PC-3 (cell line): ENCODE measurements around the gene LMLN. TPM values are rescaled to one million over a fixed set of nuclear protein-coding genes. Genes with fewer than 3 reads are reported as not detected.
"Not testable (repeated sequence)": the region's sequence is repeated elsewhere in the genome, so short reads cannot be mapped to it uniquely, and the experiment has no call there.

ENCODE experiments used
- ATAC-seq: fragments of 200-7000 bp; cut with Tn5 transposase; 2 replicates; pipeline ENCODE4 v1.9.1; 2020; ENCODE audit warnings: mild to moderate bottlenecking, moderate library complexity
- BruUV-seq: library from RNA; stranded (reverse); fragments of 400-500 nt; replicated peaks from 2 replicates; lab custom pipeline; 2021; lab: Mats Ljungman, UMichigan
- CTCF ChIA-PET: fragments of 300-600 bp; sonication (Branson Sonifier 250); formaldehyde crosslinking; loops from one replicate; lab custom pipeline; 2022; ENCODE audit warnings: antibody characterized with exemption; lab: Charles Lee
- POLR2A ChIA-PET: fragments of 300-600 bp; sonication (Branson Sonifier 250); formaldehyde crosslinking; loops from one replicate; lab custom pipeline; 2022; ENCODE audit warnings: antibody characterized with exemption; ENCODE audit not compliant: unreplicated experiment; lab: Charles Lee
- DNase-seq: peaks from one replicate; pipeline ENCODE4 v3.0.0-alpha.2; 2015
- H2AFZ ChIP-seq: fragments of 300-600 bp; sonication (generic); 2 replicates; pipeline ENCODE4 v1.6.0; 2016; ENCODE audit warnings: antibody characterized with exemption, low read length
- H3F3A ChIP-seq: fragments of 300-600 bp; sonication (generic); one replicate; pipeline ENCODE4 v1.6.0; 2017; ENCODE audit warnings: antibody characterized with exemption, low read length, control low read depth, mild to moderate bottlenecking; ENCODE audit not compliant: unreplicated experiment
- H3K27ac ChIP-seq: fragments of 300-600 bp; sonication (generic); 2 replicates; pipeline ENCODE4 v1.5.1; 2016; ENCODE audit warnings: mild to moderate bottlenecking, low read length
- H3K27me3 ChIP-seq: fragments of 300-600 bp; sonication (generic); 2 replicates; pipeline ENCODE4 v1.6.1; 2016; ENCODE audit warnings: low read length, mixed read lengths
- H3K36me3 ChIP-seq: fragments of 300-600 bp; sonication (generic); 2 replicates; pipeline ENCODE4 v1.6.1; 2016; ENCODE audit warnings: low read depth, mixed run types, low read length, mixed read lengths
- H3K4me1 ChIP-seq: fragments of 300-600 bp; sonication (generic); 2 replicates; pipeline ENCODE4 v1.5.1; 2016; ENCODE audit warnings: low read length; ENCODE audit not compliant: insufficient read depth
- H3K4me2 ChIP-seq: fragments of 300-600 bp; sonication (generic); 2 replicates; pipeline ENCODE4 v1.6.0; 2016; ENCODE audit warnings: low read length
- H3K4me3 ChIP-seq: fragments of 300-600 bp; sonication (generic); 2 replicates; pipeline ENCODE4 v1.5.1; 2016; ENCODE audit warnings: mild to moderate bottlenecking, low read length, mixed read lengths
- H3K79me2 ChIP-seq: fragments of 300-600 bp; sonication (generic); 2 replicates; pipeline ENCODE4 v1.6.1; 2017; ENCODE audit warnings: low read length, mixed read lengths
- H3K9ac ChIP-seq: fragments of 300-600 bp; sonication (generic); 2 replicates; pipeline ENCODE4 v1.6.0; 2016; ENCODE audit warnings: mild to moderate bottlenecking, low read length
- H3K9me2 ChIP-seq: fragments of 300-600 bp; sonication (generic); replicated peaks from 2 replicates; pipeline ENCODE4 v1.6.1; 2016; ENCODE audit warnings: mixed run types, low read length, mixed read lengths
- H3K9me3 ChIP-seq: fragments of 300-600 bp; sonication (generic); 2 replicates; pipeline ENCODE4 v1.6.1; 2016; ENCODE audit warnings: low read length, mixed read lengths
- H4K20me1 ChIP-seq: fragments of 300-600 bp; sonication (generic); 2 replicates; pipeline ENCODE4 v1.6.1; 2016; ENCODE audit warnings: low read length, mixed read lengths
- CTCF ChIP-seq: fragments of 300-600 bp; sonication (generic); conservative IDR thresholded peaks from 2 replicates; pipeline ENCODE4 v1.5.1; 2017; ENCODE audit warnings: antibody characterized with exemption, low read depth, mild to moderate bottlenecking, low read length
- EZH2 ChIP-seq: fragments of 300-600 bp; sonication (generic); IDR thresholded peaks from one replicate; pipeline ENCODE4 v1.6.1; 2017; ENCODE audit warnings: antibody characterized with exemption, mild to moderate bottlenecking, low read length; ENCODE audit not compliant: unreplicated experiment
- EZH2phosphoT487 ChIP-seq: fragments of 300-600 bp; sonication (generic); IDR thresholded peaks from 2 replicates; pipeline ENCODE4 v1.6.1; 2018; ENCODE audit warnings: mild to moderate bottlenecking, antibody characterized with exemption, low read length, borderline replicate concordance
- intact Hi-C: fragments of 100-400 bp; cut with micrococcal nuclease; formaldehyde crosslinking; loops from 2 replicates; pipeline ENCODE4 v1.9.0; 2023
- total RNA-seq: library from RNA; depleted of rRNA; stranded (reverse); fragments of >200 nt; gene quantifications from 2 replicates; pipeline ENCODE4 v1.2.3, GENCODE V29; 2014

Gene LMLN
- total RNA-seq, 1 experiment from 2014 or later, result 3.7 TPM

DNA sequence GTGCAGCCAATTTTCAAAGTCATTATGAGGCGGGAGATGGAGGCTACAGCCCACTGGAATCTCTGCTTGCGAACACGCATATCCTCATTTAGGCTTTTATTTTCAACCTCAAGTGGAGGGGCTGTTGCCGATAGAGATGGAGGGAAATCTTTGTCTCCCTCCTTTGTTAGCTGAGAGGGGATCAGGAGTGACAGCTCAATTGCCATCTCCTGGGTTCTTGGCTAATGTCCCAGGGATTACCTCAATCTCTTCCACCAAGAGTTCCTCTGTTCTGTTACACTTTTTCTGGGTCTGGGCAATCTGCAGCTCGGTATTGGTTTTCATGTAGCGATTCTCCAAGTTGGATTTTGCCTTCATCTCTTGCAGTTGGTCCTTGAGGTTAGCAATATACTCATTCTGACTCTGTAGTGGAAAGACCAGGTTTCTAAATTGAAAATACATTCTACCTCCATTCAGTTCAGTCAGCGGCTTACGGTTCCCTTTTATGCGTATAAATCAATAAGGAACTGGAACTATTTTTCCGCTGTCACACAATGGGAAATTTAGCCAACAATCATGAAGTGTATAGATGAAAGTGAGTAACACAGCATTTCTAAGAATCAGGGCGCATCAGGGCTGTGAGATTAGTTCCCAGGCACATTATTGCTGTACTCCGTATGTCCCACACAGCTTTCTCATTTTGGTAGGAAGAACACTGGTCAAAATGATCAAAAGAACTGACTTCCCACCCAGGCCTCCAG is 46.2 kb upstream of the LMLN start:
- H3K4me1 ChIP-seq, result no peaks in the 10 kb centered on the region
- no peaks in the 10 kb centered on the region for H3K9me3 ChIP-seq
- DNase-seq (no peak), ATAC-seq (no peak)
- no peaks in the 10 kb centered on the region for H3K36me3 ChIP-seq
- no TSS peak for BruUV-seq
- H3K4me2 ChIP-seq, result no peak overlapping the region
- no peak overlapping the region for H3K27ac ChIP-seq
- TF ChIP-seq EZH2phosphoT487 (no peak), EZH2 (no peak), CTCF (no peak)
- H3K79me2 ChIP-seq, result no peaks in the 10 kb centered on the region
- H2AFZ ChIP-seq, result no peak overlapping the region
- no peak overlapping the region for H3K4me3 ChIP-seq
- H4K20me1 ChIP-seq, result no peaks in the 10 kb centered on the region
- no peaks in the 10 kb centered on the region for H3F3A ChIP-seq
- intact Hi-C loops, result no loop called here
- H3K9ac ChIP-seq, result no peak overlapping the region
- CTCF ChIA-PET, result no interaction called here
- POLR2A ChIA-PET, result no interaction called here
- no peaks in the 10 kb centered on the region for H3K27me3 ChIP-seq
- no peaks in the 10 kb centered on the region for H3K9me2 ChIP-seq

DNA sequence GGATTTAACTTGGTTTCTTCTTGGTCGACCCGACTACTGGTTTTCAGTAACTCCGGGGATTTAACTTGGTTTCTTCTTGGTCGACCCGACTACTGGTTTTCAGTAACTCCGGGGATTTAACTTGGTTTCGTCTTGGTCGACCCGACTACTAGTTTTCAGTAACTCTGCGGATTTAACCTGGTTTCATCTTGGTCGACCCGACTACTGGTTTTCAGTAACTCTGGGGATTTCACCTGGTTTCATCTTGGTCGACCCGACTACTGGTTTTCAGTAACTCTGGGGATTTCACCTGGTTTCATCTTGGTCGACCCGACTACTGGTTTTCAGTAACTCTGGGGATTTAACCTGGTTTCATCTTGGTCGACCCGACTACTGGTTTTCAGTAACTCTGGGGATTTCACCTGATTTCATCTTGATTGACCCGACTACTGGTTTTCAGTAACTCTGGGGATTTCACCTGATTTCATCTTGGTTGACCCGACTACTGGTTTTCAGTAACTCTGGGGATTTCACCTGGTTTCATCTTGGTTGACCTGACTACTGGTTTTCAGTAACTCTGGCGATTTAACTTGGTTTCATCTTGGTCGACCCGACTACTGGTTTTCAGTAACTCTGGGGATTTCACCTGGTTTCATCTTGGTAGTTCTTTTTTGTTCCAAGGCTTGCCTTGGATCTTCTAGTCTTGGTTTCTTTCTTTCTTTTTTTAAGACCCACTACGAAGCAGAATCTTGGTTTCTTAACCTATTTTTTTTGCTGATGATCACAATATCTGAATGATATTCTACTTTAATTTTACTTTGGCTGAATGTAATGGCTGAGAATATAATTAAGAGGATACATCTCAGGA is 38.4 kb upstream of the LMLN start:
- H3K79me2 ChIP-seq, CTCF ChIA-PET, intact Hi-C loops, ATAC-seq, H3K36me3 ChIP-seq, H3K9ac ChIP-seq, H4K20me1 ChIP-seq, H3K9me2 ChIP-seq, DNase-seq, H3K27ac ChIP-seq, H3K4me2 ChIP-seq, H3K4me3 ChIP-seq, H3K4me1 ChIP-seq, POLR2A ChIA-PET, H3K9me3 ChIP-seq, H3F3A ChIP-seq, BruUV-seq, H2AFZ ChIP-seq, H3K27me3 ChIP-seq: not testable (repeated sequence)

DNA sequence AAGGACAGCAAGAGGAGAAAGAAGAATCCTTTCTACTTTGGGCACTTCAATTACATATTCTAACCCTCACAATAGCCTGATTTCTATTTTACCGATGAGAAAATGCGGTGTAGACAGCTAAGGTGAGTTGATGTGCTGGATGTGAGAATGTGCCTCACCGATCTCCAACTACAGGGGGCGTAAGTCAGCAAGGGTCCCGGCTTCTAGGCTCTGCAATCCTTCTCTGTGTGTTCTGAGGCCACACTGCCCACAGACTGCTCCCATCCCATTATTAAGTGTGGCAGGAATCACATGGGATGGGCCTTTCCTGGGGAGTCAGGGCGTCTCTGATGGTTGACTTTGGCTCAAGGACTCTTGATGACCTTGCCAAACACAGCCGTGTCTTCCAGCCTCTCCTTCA is 33.6 kb upstream of the LMLN start:
- DNase-seq (no peak), ATAC-seq (no peak)
- Histone ChIP-seq H3K4me2 (no peak overlapping the region), H3K36me3 (no peaks in the 10 kb centered on the region), H4K20me1 (no peaks in the 10 kb centered on the region), H3K9ac (no peak overlapping the region), H3K9me2 (no peaks in the 10 kb centered on the region), H3K4me3 (no peak overlapping the region), H3K27me3 (no peaks in the 10 kb centered on the region), H3K9me3 (no peaks in the 10 kb centered on the region), H3K4me1 (no peaks in the 10 kb centered on the region), H2AFZ (no peak overlapping the region), H3K79me2 (no peaks in the 10 kb centered on the region), H3F3A (no peaks in the 10 kb centered on the region), H3K27ac (no peak overlapping the region)
- ChIA-PET POLR2A (no interaction called here), CTCF (no interaction called here)
- intact Hi-C loops, result no loop called here
- no TSS peak for BruUV-seq
- TF ChIP-seq EZH2phosphoT487, result no peak
- TF ChIP-seq EZH2, result no peak
- TF ChIP-seq CTCF, result peak; percentile 55

DNA sequence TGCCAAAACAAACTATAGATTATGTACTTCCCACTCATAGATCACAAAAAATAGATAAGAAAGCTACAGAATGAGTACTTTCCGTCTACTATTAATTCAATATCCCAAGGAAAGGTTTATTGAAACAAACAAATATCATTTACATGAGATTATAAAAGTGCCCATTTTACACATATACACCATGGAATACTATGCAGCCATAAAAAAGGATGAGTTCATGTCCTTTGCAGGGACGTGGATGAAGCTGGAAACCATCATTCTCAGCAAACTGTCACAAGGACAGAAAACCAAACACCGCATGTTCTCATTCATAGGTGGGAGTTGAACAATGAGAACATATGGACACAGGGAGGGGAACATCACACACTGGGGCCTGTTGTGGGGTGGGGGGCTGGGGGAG is 32.4 kb upstream of the LMLN start:
- H3K9ac ChIP-seq, H3K4me1 ChIP-seq, POLR2A ChIA-PET, H3K27me3 ChIP-seq, CTCF ChIA-PET, H3K9me2 ChIP-seq, H3F3A ChIP-seq, ATAC-seq, H2AFZ ChIP-seq, H3K4me3 ChIP-seq, DNase-seq, H4K20me1 ChIP-seq, H3K79me2 ChIP-seq, intact Hi-C loops, H3K4me2 ChIP-seq, H3K9me3 ChIP-seq, H3K36me3 ChIP-seq, H3K27ac ChIP-seq, BruUV-seq: not testable (repeated sequence)
